ENCODE data around the gene HMGN1.

The HMGN1 gene

GRCh38 chr21:39319251-39319756 lies 29.6 kb downstream of the HMGN1 start:
- no peak overlapping the region for H3K4me3 ChIP-seq (ENCODE audit: low read length)
- TF ChIP-seq, protein P1, sequence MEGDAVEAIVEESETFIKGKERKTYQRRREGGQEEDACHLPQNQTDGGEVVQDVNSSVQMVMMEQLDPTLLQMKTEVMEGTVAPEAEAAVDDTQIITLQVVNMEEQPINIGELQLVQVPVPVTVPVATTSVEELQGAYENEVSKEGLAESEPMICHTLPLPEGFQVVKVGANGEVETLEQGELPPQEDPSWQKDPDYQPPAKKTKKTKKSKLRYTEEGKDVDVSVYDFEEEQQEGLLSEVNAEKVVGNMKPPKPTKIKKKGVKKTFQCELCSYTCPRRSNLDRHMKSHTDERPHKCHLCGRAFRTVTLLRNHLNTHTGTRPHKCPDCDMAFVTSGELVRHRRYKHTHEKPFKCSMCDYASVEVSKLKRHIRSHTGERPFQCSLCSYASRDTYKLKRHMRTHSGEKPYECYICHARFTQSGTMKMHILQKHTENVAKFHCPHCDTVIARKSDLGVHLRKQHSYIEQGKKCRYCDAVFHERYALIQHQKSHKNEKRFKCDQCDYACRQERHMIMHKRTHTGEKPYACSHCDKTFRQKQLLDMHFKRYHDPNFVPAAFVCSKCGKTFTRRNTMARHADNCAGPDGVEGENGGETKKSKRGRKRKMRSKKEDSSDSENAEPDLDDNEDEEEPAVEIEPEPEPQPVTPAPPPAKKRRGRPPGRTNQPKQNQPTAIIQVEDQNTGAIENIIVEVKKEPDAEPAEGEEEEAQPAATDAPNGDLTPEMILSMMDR (conservative IDR thresholded peaks at IDR 0.05; ENCODE audit: low read depth, low read length): no peak
- no peak for DNase-seq (ENCODE audit: low read depth)

GRCh38 chr21:39318091-39318959 lies 30.6 kb downstream of the HMGN1 start:
- DNase-seq (ENCODE audit: low read depth): no peak
- TF ChIP-seq, protein P1 (conservative IDR thresholded peaks at IDR 0.05; ENCODE audit: low read depth, low read length): no peak
- H3K4me3 ChIP-seq (ENCODE audit: low read length): no peak overlapping the region

DNA sequence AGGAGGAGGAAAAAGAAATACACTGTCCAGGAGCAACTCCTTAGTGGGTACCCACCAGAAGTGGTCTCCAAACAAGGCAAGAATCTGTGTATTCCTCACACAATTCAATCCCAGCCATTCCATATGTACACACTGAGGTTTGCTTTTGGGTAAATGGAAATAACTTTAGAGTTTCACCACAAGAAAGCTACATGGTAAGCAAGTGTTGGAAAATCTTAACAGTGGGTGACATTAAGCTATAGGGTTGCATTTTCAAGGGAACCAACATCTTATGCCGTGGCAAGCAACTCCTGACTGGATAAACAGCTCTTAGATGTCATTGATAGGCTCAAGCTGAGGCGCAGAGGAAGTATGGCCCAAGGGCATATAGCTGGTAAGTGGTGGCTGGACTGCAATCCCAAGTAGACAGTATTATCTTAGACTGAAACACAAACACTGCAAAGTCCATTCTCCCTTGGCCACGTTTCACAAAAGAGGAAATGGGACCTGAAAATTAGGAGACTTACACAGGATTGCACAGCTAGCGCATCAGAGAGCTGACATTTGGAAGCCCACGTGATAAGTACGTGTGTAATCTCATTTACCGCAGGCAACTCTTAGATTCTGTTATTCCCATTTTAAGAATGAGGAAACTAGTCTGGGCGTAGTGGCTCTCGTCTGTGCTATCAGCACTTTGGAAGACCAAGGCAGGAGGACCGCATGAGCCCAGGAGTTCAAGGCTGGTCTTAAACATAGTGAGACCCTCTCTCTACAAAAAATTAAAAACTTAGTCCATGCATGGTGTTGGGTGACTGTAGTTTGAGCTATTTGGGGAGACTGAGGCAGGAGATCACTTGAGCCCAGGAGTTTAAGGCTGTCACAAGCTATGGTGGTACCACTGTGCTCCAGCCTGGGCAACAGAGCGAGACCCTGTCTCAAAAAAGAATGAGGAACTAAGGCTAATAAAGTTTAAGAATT lies 31.5 kb downstream of the HMGN1 start:
- TF ChIP-seq, protein P1 (conservative IDR thresholded peaks at IDR 0.05; ENCODE audit: low read depth, low read length): no peak
- H3K4me3 ChIP-seq (ENCODE audit: low read length): no peak overlapping the region
- DNase-seq (ENCODE audit: low read depth): no peak

DNA sequence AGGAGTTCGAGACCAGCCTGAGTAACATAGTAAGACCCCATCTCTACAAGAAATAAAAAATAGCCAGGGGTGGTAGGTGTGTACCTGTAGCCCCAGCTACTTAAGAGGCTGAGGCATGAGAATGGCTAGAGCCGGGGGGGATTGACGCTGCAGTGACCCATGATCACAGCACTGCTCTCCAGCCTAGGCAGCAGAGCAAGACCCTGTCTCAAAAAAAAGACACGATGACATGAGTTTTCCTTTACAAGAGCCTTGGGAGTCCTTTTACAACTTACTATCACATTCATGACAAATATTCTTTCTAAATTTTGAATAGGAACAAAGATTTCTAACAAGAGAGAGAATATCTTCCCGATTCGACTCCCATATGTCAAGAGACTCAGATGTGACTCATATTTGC lies 32.2 kb downstream of the HMGN1 start:
- no peak overlapping the region for H3K4me3 ChIP-seq (ENCODE audit: low read length)
- DNase-seq (ENCODE audit: low read depth): no peak
- TF ChIP-seq, protein P1 (conservative IDR thresholded peaks at IDR 0.05; ENCODE audit: low read depth, low read length): no peak

DNA sequence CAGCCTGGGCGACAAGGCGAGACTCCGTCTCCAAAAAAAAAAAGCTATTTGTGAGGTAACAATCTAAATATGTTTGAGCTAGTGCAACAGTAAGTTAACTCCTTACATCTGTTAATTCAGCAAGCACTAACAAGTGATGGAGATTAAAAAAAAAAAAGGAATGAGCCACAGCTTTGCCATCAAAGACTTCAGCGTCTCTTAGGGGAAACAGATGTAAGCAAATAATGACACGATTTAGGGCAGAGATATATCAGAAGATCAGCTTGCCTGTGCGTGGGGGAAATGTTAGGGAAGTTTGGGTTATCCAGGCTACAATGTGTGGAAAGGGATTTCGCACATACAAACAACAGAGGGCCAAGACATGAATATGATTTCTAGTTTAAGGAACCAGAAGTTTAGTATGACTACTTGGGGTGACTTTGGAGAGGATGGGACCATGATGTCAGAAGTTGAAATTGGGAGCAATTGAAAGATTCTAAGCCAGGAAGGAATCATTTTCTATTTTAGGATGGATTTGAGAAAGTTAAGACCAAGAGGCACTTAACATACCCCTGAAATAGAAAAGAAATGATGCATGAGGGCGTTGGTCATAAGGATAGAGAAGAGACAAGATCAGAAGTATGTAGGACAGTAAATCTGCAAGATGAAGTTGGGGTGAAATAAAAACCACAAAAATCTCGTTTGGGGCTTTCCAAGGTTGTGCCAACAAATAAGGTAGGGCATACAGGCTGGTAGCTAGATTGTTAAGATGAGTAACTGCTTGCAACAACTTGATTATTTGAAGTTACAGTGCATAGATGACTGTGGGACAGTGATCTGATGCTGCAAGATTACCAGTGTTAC lies 33.1 kb downstream of the HMGN1 start:
- TF ChIP-seq, protein P1 (conservative IDR thresholded peaks at IDR 0.05; ENCODE audit: low read depth, low read length): no peak
- no peak overlapping the region for H3K4me3 ChIP-seq (ENCODE audit: low read length)
- DNase-seq (ENCODE audit: low read depth): no peak
